Endothelial cell of umbilical vein (primary cell): Measurements from ENCODE around the gene EHMT1.

Experiments
- EZH2 ChIP-seq: IDR thresholded peaks from 2 replicates; pipeline ENCODE4 v1.6.1; 2012; ENCODE audit warnings: borderline replicate concordance, low read depth, mild to moderate bottlenecking, moderate library complexity, low read length, inconsistent platforms; ENCODE audit not compliant: severe bottlenecking
- FOS ChIP-seq: IDR thresholded peaks from 2 replicates; pipeline ENCODE4 v1.6.1; 2011; ENCODE audit warnings: mild to moderate bottlenecking, low read length, moderate library complexity, borderline replicate concordance; ENCODE audit not compliant: insufficient read depth
- GATA2 ChIP-seq: IDR thresholded peaks from 2 replicates; pipeline ENCODE4 v1.7.0; 2011; ENCODE audit warnings: low read depth, mild to moderate bottlenecking, moderate library complexity, mixed read lengths, low read length; ENCODE audit not compliant: insufficient read length, insufficient read depth
- JUN ChIP-seq: IDR thresholded peaks from 2 replicates; pipeline ENCODE4 v1.6.1; 2011; ENCODE audit warnings: borderline replicate concordance, low read depth; ENCODE audit not compliant: insufficient read length, insufficient read depth
- MYC ChIP-seq: IDR thresholded peaks from one replicate; pipeline ENCODE4 v1.6.1; 2011; ENCODE audit warnings: mild to moderate bottlenecking, low read depth, low read length
- POLR2A ChIP-seq: IDR thresholded peaks from 2 replicates; pipeline ENCODE4 v1.6.1; 2012; ENCODE audit warnings: low read depth, mild to moderate bottlenecking, control low read depth, low read length
- POLR2AphosphoS5 ChIP-seq: IDR thresholded peaks from 2 replicates; pipeline ENCODE4 v1.6.1; 2012; ENCODE audit warnings: low read depth, mild to moderate bottlenecking, control low read depth, low read length, moderate library complexity; ENCODE audit not compliant: insufficient read depth
- TF ChIP-seq, protein P1 (sequence below), 2 donors: IDR thresholded peaks; 1 replicate in 1 of 2; 2 replicates in 1 of 2; pipeline ENCODE4 v1.5.1; 2011; ENCODE audit warnings: low read length in 2 of 2, mild to moderate bottlenecking in 2 of 2, moderate library complexity in 2 of 2, control low read depth in 1 of 2, inconsistent platforms in 1 of 2, low read depth in 1 of 2; ENCODE audit not compliant: insufficient read depth in 1 of 2; ENCODE audit errors: extremely low read depth in 1 of 2
- TF ChIP-seq, protein P2 (sequence below): IDR thresholded peaks from 2 replicates; pipeline ENCODE4 v1.6.1; 2011; ENCODE audit not compliant: insufficient read depth, insufficient read length

DNA sequence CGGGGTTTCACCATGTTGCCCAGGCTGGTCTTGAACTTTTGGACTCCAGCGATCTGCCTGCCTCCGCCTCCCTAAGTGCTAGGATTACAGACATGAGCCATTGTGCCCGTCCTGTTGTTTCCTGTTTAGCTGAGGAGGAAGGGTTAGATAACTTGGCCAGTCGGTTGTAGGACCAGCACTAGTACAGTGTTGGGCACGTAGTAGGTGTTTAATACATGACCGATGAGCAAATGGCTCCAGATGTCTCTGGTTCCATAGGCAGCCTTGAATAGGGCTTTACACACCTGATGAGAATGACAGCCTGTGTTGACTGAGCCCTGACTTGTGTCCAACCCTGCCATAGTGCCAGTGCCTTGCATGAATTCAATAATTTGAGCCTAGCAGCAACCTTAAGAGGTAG, 1.8 kb downstream of the EHMT1 start:
- TF ChIP-seq, protein P1, sequence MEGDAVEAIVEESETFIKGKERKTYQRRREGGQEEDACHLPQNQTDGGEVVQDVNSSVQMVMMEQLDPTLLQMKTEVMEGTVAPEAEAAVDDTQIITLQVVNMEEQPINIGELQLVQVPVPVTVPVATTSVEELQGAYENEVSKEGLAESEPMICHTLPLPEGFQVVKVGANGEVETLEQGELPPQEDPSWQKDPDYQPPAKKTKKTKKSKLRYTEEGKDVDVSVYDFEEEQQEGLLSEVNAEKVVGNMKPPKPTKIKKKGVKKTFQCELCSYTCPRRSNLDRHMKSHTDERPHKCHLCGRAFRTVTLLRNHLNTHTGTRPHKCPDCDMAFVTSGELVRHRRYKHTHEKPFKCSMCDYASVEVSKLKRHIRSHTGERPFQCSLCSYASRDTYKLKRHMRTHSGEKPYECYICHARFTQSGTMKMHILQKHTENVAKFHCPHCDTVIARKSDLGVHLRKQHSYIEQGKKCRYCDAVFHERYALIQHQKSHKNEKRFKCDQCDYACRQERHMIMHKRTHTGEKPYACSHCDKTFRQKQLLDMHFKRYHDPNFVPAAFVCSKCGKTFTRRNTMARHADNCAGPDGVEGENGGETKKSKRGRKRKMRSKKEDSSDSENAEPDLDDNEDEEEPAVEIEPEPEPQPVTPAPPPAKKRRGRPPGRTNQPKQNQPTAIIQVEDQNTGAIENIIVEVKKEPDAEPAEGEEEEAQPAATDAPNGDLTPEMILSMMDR (IDR thresholded peaks at IDR 0.05; ENCODE audit: extremely low read depth in 1 of 2, insufficient read depth in 1 of 2, low read depth in 1 of 2, low read length in 2 of 2) = no peak
- TF ChIP-seq POLR2A = no peak
- TF ChIP-seq, protein P2, sequence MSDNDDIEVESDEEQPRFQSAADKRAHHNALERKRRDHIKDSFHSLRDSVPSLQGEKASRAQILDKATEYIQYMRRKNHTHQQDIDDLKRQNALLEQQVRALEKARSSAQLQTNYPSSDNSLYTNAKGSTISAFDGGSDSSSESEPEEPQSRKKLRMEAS = no peak
- TF ChIP-seq EZH2 = no peak
- TF ChIP-seq JUN = no peak
- no peak for TF ChIP-seq MYC
- TF ChIP-seq POLR2AphosphoS5 = no peak
- TF ChIP-seq FOS = no peak
- no peak for TF ChIP-seq GATA2
